Stimulated activated naive CD8-positive, alpha-beta T cell treated with anti-CD3 and anti-CD28 coated beads, Interleukin-15, Interleukin-2, amounts not matched to agents 100 ng/mL and 50 ng/mL, for 24 hours (primary cell): ENCODE measurements around the gene MS4A15.

ENCODE experiments used
- H3K27ac Mint-ChIP-seq: one replicate; pipeline ENCODE4 v1.8.0; 2021; ENCODE audit warnings: mild to moderate bottlenecking, mixed read lengths
- H3K27me3 Mint-ChIP-seq: one replicate; pipeline ENCODE4 v1.8.0; 2021; ENCODE audit warnings: mixed read lengths
- H3K36me3 Mint-ChIP-seq: one replicate; pipeline ENCODE4 v1.8.0; 2021; ENCODE audit warnings: low read depth, mixed read lengths
- H3K4me1 Mint-ChIP-seq: one replicate; pipeline ENCODE4 v1.8.0; 2021; ENCODE audit warnings: low read depth, mixed read lengths
- H3K4me3 Mint-ChIP-seq: one replicate; pipeline ENCODE4 v1.8.0; 2021; ENCODE audit warnings: mild to moderate bottlenecking, mixed read lengths
- H3K9me3 Mint-ChIP-seq: one replicate; pipeline ENCODE4 v1.8.0; 2021; ENCODE audit warnings: mixed read lengths

Gene MS4A15

GRCh38 chr11:60763692-60764369 lies 7.2 kb downstream of the MS4A15 start:
- H3K27me3 Mint-ChIP-seq, result peaks cover 37% of the 10 kb centered on the region
- no peak overlapping the region for H3K27ac Mint-ChIP-seq
- H3K36me3 Mint-ChIP-seq, result no peaks in the 10 kb centered on the region
- H3K4me3 Mint-ChIP-seq, result no peak overlapping the region
- H3K4me1 Mint-ChIP-seq, result peaks cover 13% of the 10 kb centered on the region
- H3K9me3 Mint-ChIP-seq, result no peaks in the 10 kb centered on the region

GRCh38 chr11:60764879-60765278 lies 8.2 kb downstream of the MS4A15 start:
- no peaks in the 10 kb centered on the region for H3K9me3 Mint-ChIP-seq
- H3K4me3 Mint-ChIP-seq, result no peak overlapping the region
- peaks cover 30% of the 10 kb centered on the region for H3K27me3 Mint-ChIP-seq
- peaks cover 13% of the 10 kb centered on the region for H3K4me1 Mint-ChIP-seq
- H3K27ac Mint-ChIP-seq, result no peak overlapping the region
- no peaks in the 10 kb centered on the region for H3K36me3 Mint-ChIP-seq

GRCh38 chr11:60765355-60765754 lies 8.7 kb downstream of the MS4A15 start:
- Mint-ChIP-seq H3K4me3 (no peak overlapping the region), H3K36me3 (no peaks in the 10 kb centered on the region), H3K9me3 (no peaks in the 10 kb centered on the region), H3K4me1 (peaks cover 13% of the 10 kb centered on the region), H3K27ac (no peak overlapping the region), H3K27me3 (peaks cover 25% of the 10 kb centered on the region)

GRCh38 chr11:60766547-60766946 lies 9.9 kb downstream of the MS4A15 start:
- Mint-ChIP-seq H3K27me3 (peaks cover 19% of the 10 kb centered on the region), H3K36me3 (no peaks in the 10 kb centered on the region), H3K4me3 (no peak overlapping the region), H3K27ac (no peak overlapping the region), H3K9me3 (no peaks in the 10 kb centered on the region), H3K4me1 (peaks cover 12% of the 10 kb centered on the region)

GRCh38 chr11:60767388-60767811 lies 10.7 kb downstream of the MS4A15 start:
- peaks cover 19% of the 10 kb centered on the region for H3K27me3 Mint-ChIP-seq
- H3K4me1 Mint-ChIP-seq, result peaks cover 9% of the 10 kb centered on the region
- H3K27ac Mint-ChIP-seq, result no peak overlapping the region
- no peak overlapping the region for H3K4me3 Mint-ChIP-seq
- no peaks in the 10 kb centered on the region for H3K9me3 Mint-ChIP-seq
- H3K36me3 Mint-ChIP-seq, result no peaks in the 10 kb centered on the region

GRCh38 chr11:60768202-60768601 lies 11.5 kb downstream of the MS4A15 start:
- Mint-ChIP-seq H3K4me1 (peaks cover 9% of the 10 kb centered on the region), H3K27me3 (peaks cover 19% of the 10 kb centered on the region), H3K27ac (no peak overlapping the region), H3K4me3 (no peak overlapping the region), H3K36me3 (no peaks in the 10 kb centered on the region), H3K9me3 (no peaks in the 10 kb centered on the region)

- Mint-ChIP-seq H3K4me1 (peaks cover 1% of the 10 kb centered on the region), H3K27me3 (peaks cover 15% of the 10 kb centered on the region), H3K27ac (no peak overlapping the region), H3K36me3 (no peaks in the 10 kb centered on the region), H3K4me3 (no peak overlapping the region), H3K9me3 (no peaks in the 10 kb centered on the region)
Measured at GRCh38 chr11:60769273-60769672, 12.6 kb downstream of the MS4A15 start.

- H3K4me3 Mint-ChIP-seq, result no peak overlapping the region
- H3K27ac Mint-ChIP-seq, result no peak overlapping the region
- H3K27me3 Mint-ChIP-seq, result peaks cover 13% of the 10 kb centered on the region
- peaks cover 6% of the 10 kb centered on the region for H3K4me1 Mint-ChIP-seq
- no peaks in the 10 kb centered on the region for H3K36me3 Mint-ChIP-seq
- no peaks in the 10 kb centered on the region for H3K9me3 Mint-ChIP-seq
Measured at GRCh38 chr11:60769811-60770210, 13.1 kb downstream of the MS4A15 start.

GRCh38 chr11:60771146-60771545 lies 14.5 kb downstream of the MS4A15 start:
- Mint-ChIP-seq H3K36me3 (no peaks in the 10 kb centered on the region), H3K4me1 (peaks cover 10% of the 10 kb centered on the region), H3K4me3 (no peak overlapping the region), H3K9me3 (no peaks in the 10 kb centered on the region), H3K27ac (no peak overlapping the region), H3K27me3 (peaks cover 8% of the 10 kb centered on the region)

- peaks cover 10% of the 10 kb centered on the region for H3K4me1 Mint-ChIP-seq
- no peaks in the 10 kb centered on the region for H3K36me3 Mint-ChIP-seq
- no peaks in the 10 kb centered on the region for H3K9me3 Mint-ChIP-seq
- H3K27me3 Mint-ChIP-seq, result peaks cover 2% of the 10 kb centered on the region
- no peak overlapping the region for H3K27ac Mint-ChIP-seq
- H3K4me3 Mint-ChIP-seq, result no peak overlapping the region
Measured at GRCh38 chr11:60771879-60772525, 15.3 kb downstream of the MS4A15 start.

GRCh38 chr11:60772666-60773065 lies 16.0 kb downstream of the MS4A15 start:
- Mint-ChIP-seq H3K4me1 (peaks cover 10% of the 10 kb centered on the region), H3K27ac (no peak overlapping the region), H3K27me3 (no peaks in the 10 kb centered on the region), H3K36me3 (no peaks in the 10 kb centered on the region), H3K9me3 (no peaks in the 10 kb centered on the region), H3K4me3 (no peak overlapping the region)

GRCh38 chr11:60774726-60775125 lies 18.1 kb downstream of the MS4A15 start:
- peaks cover 10% of the 10 kb centered on the region for H3K4me1 Mint-ChIP-seq
- no peaks in the 10 kb centered on the region for H3K36me3 Mint-ChIP-seq
- H3K27ac Mint-ChIP-seq, result no peak overlapping the region
- no peaks in the 10 kb centered on the region for H3K27me3 Mint-ChIP-seq
- no peaks in the 10 kb centered on the region for H3K9me3 Mint-ChIP-seq
- H3K4me3 Mint-ChIP-seq, result no peak overlapping the region

- Mint-ChIP-seq H3K4me1 (peaks cover 10% of the 10 kb centered on the region), H3K27me3 (no peaks in the 10 kb centered on the region), H3K36me3 (no peaks in the 10 kb centered on the region), H3K4me3 (no peak overlapping the region), H3K27ac (no peak overlapping the region), H3K9me3 (no peaks in the 10 kb centered on the region)
Measured at GRCh38 chr11:60775420-60775961, 18.8 kb downstream of the MS4A15 start.

- Mint-ChIP-seq H3K4me1 (peaks cover 10% of the 10 kb centered on the region), H3K4me3 (no peak overlapping the region), H3K27ac (no peak overlapping the region), H3K27me3 (no peaks in the 10 kb centered on the region), H3K36me3 (no peaks in the 10 kb centered on the region), H3K9me3 (no peaks in the 10 kb centered on the region)
Measured at GRCh38 chr11:60776167-60776566, 19.5 kb downstream of the MS4A15 start.

GRCh38 chr11:60777106-60777505 lies 20.4 kb downstream of the MS4A15 start:
- Mint-ChIP-seq H3K36me3 (no peaks in the 10 kb centered on the region), H3K4me1 (peaks cover 10% of the 10 kb centered on the region)

More at GRCh38 chr11:60777106-60777505, 20.4 kb downstream of the MS4A15 start:
- H3K9me3 Mint-ChIP-seq, result no peaks in the 10 kb centered on the region
- H3K27ac Mint-ChIP-seq, result no peak overlapping the region
- H3K4me3 Mint-ChIP-seq, result no peak overlapping the region
- no peaks in the 10 kb centered on the region for H3K27me3 Mint-ChIP-seq
